Endothelial cell of umbilical vein (primary cell): ENCODE data around the gene PRUNE1.

Experiments
- CTCF ChIP-seq, 2 donors: IDR thresholded peaks; 1 replicate in 1 of 2; 2 replicates in 1 of 2; pipeline ENCODE4 v1.5.1; 2011; ENCODE audit warnings: low read length in 2 of 2, mild to moderate bottlenecking in 2 of 2, moderate library complexity in 2 of 2, control low read depth in 1 of 2, inconsistent platforms in 1 of 2, low read depth in 1 of 2; ENCODE audit not compliant: insufficient read depth in 1 of 2; ENCODE audit errors: extremely low read depth in 1 of 2
- EZH2 ChIP-seq: IDR thresholded peaks from 2 replicates; pipeline ENCODE4 v1.6.1; 2012; ENCODE audit warnings: borderline replicate concordance, low read depth, mild to moderate bottlenecking, moderate library complexity, low read length, inconsistent platforms; ENCODE audit not compliant: severe bottlenecking
- GATA2 ChIP-seq: IDR thresholded peaks from 2 replicates; pipeline ENCODE4 v1.7.0; 2011; ENCODE audit warnings: low read depth, mild to moderate bottlenecking, moderate library complexity, mixed read lengths, low read length; ENCODE audit not compliant: insufficient read length, insufficient read depth
- MAX ChIP-seq: IDR thresholded peaks from 2 replicates; pipeline ENCODE4 v1.6.1; 2011; ENCODE audit not compliant: insufficient read depth, insufficient read length
- MYC ChIP-seq: IDR thresholded peaks from one replicate; pipeline ENCODE4 v1.6.1; 2011; ENCODE audit warnings: mild to moderate bottlenecking, low read depth, low read length
- POLR2A ChIP-seq: IDR thresholded peaks from 2 replicates; pipeline ENCODE4 v1.6.1; 2012; ENCODE audit warnings: low read depth, mild to moderate bottlenecking, control low read depth, low read length
- POLR2AphosphoS5 ChIP-seq: IDR thresholded peaks from 2 replicates; pipeline ENCODE4 v1.6.1; 2012; ENCODE audit warnings: low read depth, mild to moderate bottlenecking, control low read depth, low read length, moderate library complexity; ENCODE audit not compliant: insufficient read depth

GRCh38 chr1:151039521-151039920 lies 31.3 kb downstream of the PRUNE1 start:
- TF ChIP-seq MAX (no peak), POLR2AphosphoS5 (no peak), CTCF (IDR thresholded peaks at IDR 0.05; ENCODE audit: extremely low read depth in 1 of 2, insufficient read depth in 1 of 2, low read depth in 1 of 2, low read length in 2 of 2) (no peak), EZH2 (no peak), POLR2A (no peak), GATA2 (no peak), MYC (no peak)
